HG03097 (cell line): ENCODE measurements around the gene CFAP61.
"Not testable (repeated sequence)": the region's sequence is repeated elsewhere in the genome, so short reads cannot be mapped to it uniquely, and the experiment has no call there.

ENCODE experiments used
- ATAC-seq: cut with Tn5 transposase; IDR thresholded peaks from one replicate; pipeline ENCODE4 v1.9.1; 2021; ENCODE audit not compliant: unreplicated experiment, low FRiP score

CFAP61 gene

GRCh38 chr20:20312562-20312961 is 260.2 kb downstream of the CFAP61 start:
- no peak for ATAC-seq

GRCh38 chr20:20317195-20317594 is 264.9 kb downstream of the CFAP61 start:
- ATAC-seq = peak; percentile 77

GRCh38 chr20:20317621-20318364 is 265.5 kb downstream of the CFAP61 start:
- no peak for ATAC-seq

- ATAC-seq = no peak
These were observed 266.2 kb downstream of the CFAP61 start for GRCh38 chr20:20318365-20319161.

- no peak for ATAC-seq
These were observed 268.8 kb downstream of the CFAP61 start for GRCh38 chr20:20321134-20321533.

GRCh38 chr20:20321917-20322316 is 269.6 kb downstream of the CFAP61 start:
- no peak for ATAC-seq

- ATAC-seq = no peak
These were observed 270.6 kb downstream of the CFAP61 start for GRCh38 chr20:20322912-20323311.

GRCh38 chr20:20327746-20328145 is 275.4 kb downstream of the CFAP61 start:
- no peak for ATAC-seq

- ATAC-seq = no peak
These were observed 277.2 kb downstream of the CFAP61 start for GRCh38 chr20:20329564-20329963.

- no peak for ATAC-seq
These were observed 278.8 kb downstream of the CFAP61 start for GRCh38 chr20:20331156-20331555.

GRCh38 chr20:20331817-20332216 is 279.5 kb downstream of the CFAP61 start:
- ATAC-seq = no peak

- no peak for ATAC-seq
These were observed 281.5 kb downstream of the CFAP61 start for GRCh38 chr20:20333866-20334265.

GRCh38 chr20:20334489-20334888 is 282.2 kb downstream of the CFAP61 start:
- peak; percentile 93 for ATAC-seq

GRCh38 chr20:20338133-20338730 is 285.9 kb downstream of the CFAP61 start:
- no peak for ATAC-seq

- no peak for ATAC-seq
These were observed 288.1 kb downstream of the CFAP61 start for GRCh38 chr20:20340443-20340842.

- no peak for ATAC-seq
These were observed 289.0 kb downstream of the CFAP61 start for GRCh38 chr20:20341371-20341770.

- no peak for ATAC-seq
These were observed 289.7 kb downstream of the CFAP61 start for GRCh38 chr20:20342066-20342465.

- ATAC-seq = no peak
These were observed 291.6 kb downstream of the CFAP61 start for GRCh38 chr20:20343932-20344331.

- no peak for ATAC-seq
These were observed 292.1 kb downstream of the CFAP61 start for GRCh38 chr20:20344476-20344875.

- ATAC-seq = no peak
These were observed 301.2 kb downstream of the CFAP61 start for GRCh38 chr20:20353576-20353975.

- not testable (repeated sequence) for ATAC-seq
These were observed 303.2 kb downstream of the CFAP61 start for GRCh38 chr20:20355503-20355902.
